Caco-2 (cell line): Measurements from ENCODE around the gene GPR162. TPM values are rescaled to one million over a fixed set of nuclear protein-coding genes. Genes with fewer than 3 reads are reported as not detected.

Experiments
- BruUV-seq: library from RNA; stranded (reverse); fragments of 400-500 nt; replicated peaks from 2 replicates; lab custom pipeline; 2021; lab: Mats Ljungman, UMichigan
- CTCF ChIA-PET: fragments of 300-600 bp; sonication (Branson Sonifier 250); formaldehyde crosslinking; loops from one replicate; lab custom pipeline; 2022; ENCODE audit warnings: antibody characterized with exemption; lab: Charles Lee
- POLR2A ChIA-PET: fragments of 300-600 bp; sonication (Branson Sonifier 250); formaldehyde crosslinking; loops from one replicate; lab custom pipeline; 2022; ENCODE audit warnings: antibody characterized with exemption; lab: Charles Lee
- DNase-seq, 2 experiments: peaks; one replicate each; pipeline versions ENCODE4 v3.0.0 to v3.0.0-alpha.2; 2020 to 2022
- H3K27me3 ChIP-seq: replicated peaks from 2 replicates; pipeline ENCODE4 v1.6.0; 2011; ENCODE audit warnings: low read length; ENCODE audit not compliant: control insufficient read depth, insufficient read depth
- H3K36me3 ChIP-seq: 2 replicates; pipeline ENCODE4 v1.5.1; 2011; ENCODE audit warnings: low read length; ENCODE audit not compliant: control insufficient read depth, insufficient read depth
- H3K4me1 ChIP-seq: fragments of 250-450 bp; sonication (Bioruptor Pico); 2 replicates; pipeline ENCODE4 v1.5.1; 2020; ENCODE audit warnings: mild to moderate bottlenecking
- H3K4me3 ChIP-seq: 2 replicates; pipeline ENCODE4 v1.5.1; 2011; ENCODE audit warnings: low read depth, mild to moderate bottlenecking, control low read depth, low read length
- H3K9me3 ChIP-seq: fragments of 250-450 bp; sonication (Bioruptor Pico); 2 replicates; pipeline ENCODE4 v1.5.1; 2020; ENCODE audit warnings: mild to moderate bottlenecking, moderate library complexity
- H3K27ac Mint-ChIP-seq: one replicate; pipeline ENCODE4 v1.8.0; 2022; ENCODE audit warnings: mixed read lengths; ENCODE audit not compliant: unreplicated experiment
- H3K27me3 Mint-ChIP-seq: one replicate; pipeline ENCODE4 v1.8.0; 2022; ENCODE audit warnings: mixed read lengths; ENCODE audit not compliant: insufficient read depth, unreplicated experiment
- H3K36me3 Mint-ChIP-seq: one replicate; pipeline ENCODE4 v1.8.0; 2022; ENCODE audit warnings: mild to moderate bottlenecking, mixed read lengths; ENCODE audit not compliant: insufficient read depth, unreplicated experiment
- H3K4me1 Mint-ChIP-seq: one replicate; pipeline ENCODE4 v1.8.0; 2022; ENCODE audit warnings: low read depth, mixed read lengths; ENCODE audit not compliant: unreplicated experiment
- H3K4me3 Mint-ChIP-seq: one replicate; pipeline ENCODE4 v1.8.0; 2022; ENCODE audit warnings: mild to moderate bottlenecking, moderate library complexity, mixed read lengths; ENCODE audit not compliant: unreplicated experiment
- H3K9me3 Mint-ChIP-seq: one replicate; pipeline ENCODE4 v1.8.0; 2022; ENCODE audit warnings: mixed read lengths; ENCODE audit not compliant: unreplicated experiment
- intact Hi-C: fragments of 100-400 bp; cut with micrococcal nuclease; formaldehyde crosslinking; loops from one replicate; pipeline ENCODE4 v1.10.0; 2022; ENCODE audit not compliant: unreplicated experiment
- total RNA-seq: library from RNA; stranded (reverse); gene quantifications from 2 replicates; pipeline ENCODE4 v1.2.3, GENCODE V29; 2022
- TF ChIP-seq, protein P1 (sequence below), 2 experiments: fragments of 200-600 bp in 1 of 2; IDR thresholded peaks; 1 replicate in 1 of 2; 2 replicates in 1 of 2; pipeline versions ENCODE4 v1.5.1 to v1.8.0; 2011 to 2022; ENCODE audit warnings: antibody characterized with exemption in 1 of 2, control low read depth in 1 of 2, inconsistent platforms in 1 of 2, low read depth in 1 of 2, low read length in 1 of 2, mild to moderate bottlenecking in 1 of 2, moderate library complexity in 1 of 2; ENCODE audit not compliant: insufficient read depth in 1 of 2, severe bottlenecking in 1 of 2, unreplicated experiment in 1 of 2

Gene GPR162
- total RNA-seq, 1 experiment from 2014 or later: 1.2 TPM

DNA sequence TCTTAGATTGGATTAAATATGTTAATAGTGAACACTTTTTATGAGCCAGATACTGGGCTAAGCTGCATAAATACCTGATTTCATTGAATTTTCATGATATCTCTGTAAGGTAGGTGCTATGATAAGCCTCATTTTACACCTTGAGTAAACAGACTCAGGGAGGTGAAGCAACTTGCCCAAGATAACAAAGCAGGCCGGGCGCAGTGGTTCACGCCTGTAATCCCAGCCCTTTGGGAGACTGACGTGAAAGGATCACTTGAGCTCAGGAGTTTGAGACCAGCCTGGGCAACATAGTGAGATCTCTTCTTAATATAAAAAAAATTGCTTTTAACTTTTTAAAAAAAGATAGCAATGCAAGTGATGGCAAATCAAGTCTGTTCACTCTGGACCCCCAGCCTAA, 20.5 kb downstream of the GPR162 start:
- TF ChIP-seq, protein P1, sequence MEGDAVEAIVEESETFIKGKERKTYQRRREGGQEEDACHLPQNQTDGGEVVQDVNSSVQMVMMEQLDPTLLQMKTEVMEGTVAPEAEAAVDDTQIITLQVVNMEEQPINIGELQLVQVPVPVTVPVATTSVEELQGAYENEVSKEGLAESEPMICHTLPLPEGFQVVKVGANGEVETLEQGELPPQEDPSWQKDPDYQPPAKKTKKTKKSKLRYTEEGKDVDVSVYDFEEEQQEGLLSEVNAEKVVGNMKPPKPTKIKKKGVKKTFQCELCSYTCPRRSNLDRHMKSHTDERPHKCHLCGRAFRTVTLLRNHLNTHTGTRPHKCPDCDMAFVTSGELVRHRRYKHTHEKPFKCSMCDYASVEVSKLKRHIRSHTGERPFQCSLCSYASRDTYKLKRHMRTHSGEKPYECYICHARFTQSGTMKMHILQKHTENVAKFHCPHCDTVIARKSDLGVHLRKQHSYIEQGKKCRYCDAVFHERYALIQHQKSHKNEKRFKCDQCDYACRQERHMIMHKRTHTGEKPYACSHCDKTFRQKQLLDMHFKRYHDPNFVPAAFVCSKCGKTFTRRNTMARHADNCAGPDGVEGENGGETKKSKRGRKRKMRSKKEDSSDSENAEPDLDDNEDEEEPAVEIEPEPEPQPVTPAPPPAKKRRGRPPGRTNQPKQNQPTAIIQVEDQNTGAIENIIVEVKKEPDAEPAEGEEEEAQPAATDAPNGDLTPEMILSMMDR (IDR thresholded peaks at IDR 0.05; ENCODE audit: insufficient read depth in 1 of 2, low read depth in 1 of 2, low read length in 1 of 2, severe bottlenecking in 1 of 2, unreplicated experiment in 1 of 2): no peak
- Mint-ChIP-seq H3K4me3 (no peak overlapping the region), H3K4me1 (peaks cover 10% of the 10 kb centered on the region), H3K27ac (no peak overlapping the region), H3K27me3 (no peaks in the 10 kb centered on the region), H3K36me3 (peaks cover 41% of the 10 kb centered on the region), H3K9me3 (no peaks in the 10 kb centered on the region)
- POLR2A ChIA-PET: interaction anchor here (5.1 kb wide), 1 partner anchor 10 kb away, joined by 28 read pairs; the partner anchor contains the start of genes CDCA3 and USP5
- Histone ChIP-seq H3K36me3 (no peaks in the 10 kb centered on the region; the same call in 1 of the 2 replicates), H3K27me3 (no peaks in the 10 kb centered on the region), H3K4me3 (no peak overlapping the region), H3K4me1 (peaks cover 18% of the 10 kb centered on the region), H3K9me3 (no peaks in the 10 kb centered on the region)
- BruUV-seq: no TSS peak
- no peak for DNase-seq
- intact Hi-C loops: no loop called here
- CTCF ChIA-PET: interaction anchor here (0.6 to 1.4 kb wide), 2 partner anchors 89 to 227 kb away, joined by 5 read pairs; partner anchors contain the start of gene MLF2

DNA sequence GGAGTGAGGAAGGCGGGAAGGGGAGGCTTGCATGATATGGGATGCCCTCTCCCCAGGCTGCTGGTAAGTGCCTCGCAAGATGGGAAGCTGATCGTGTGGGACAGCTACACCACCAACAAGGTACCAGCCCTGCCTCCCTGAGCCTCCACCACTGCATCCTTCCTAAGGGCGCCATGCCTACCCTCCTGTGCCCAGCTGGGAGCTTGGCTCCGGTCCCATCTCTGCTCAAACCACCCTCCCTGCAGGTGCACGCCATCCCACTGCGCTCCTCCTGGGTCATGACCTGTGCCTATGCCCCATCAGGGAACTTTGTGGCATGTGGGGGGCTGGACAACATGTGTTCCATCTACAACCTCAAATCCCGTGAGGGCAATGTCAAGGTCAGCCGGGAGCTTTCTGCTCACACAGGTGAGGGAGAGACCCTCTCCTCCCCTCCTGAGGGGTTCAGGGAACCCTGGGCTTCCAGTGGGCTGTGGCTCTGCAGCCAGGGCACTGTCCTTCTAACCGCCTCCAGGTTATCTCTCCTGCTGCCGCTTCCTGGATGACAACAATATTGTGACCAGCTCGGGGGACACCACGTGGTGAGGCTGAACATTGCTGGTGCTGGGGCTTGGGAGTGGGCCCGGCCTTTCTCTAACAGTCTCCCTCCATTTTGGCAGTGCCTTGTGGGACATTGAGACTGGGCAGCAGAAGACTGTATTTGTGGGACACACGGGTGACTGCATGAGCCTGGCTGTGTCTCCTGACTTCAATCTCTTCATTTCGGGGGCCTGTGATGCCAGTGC, 21.7 kb downstream of the GPR162 start:
- Histone ChIP-seq H3K9me3 (no peaks in the 10 kb centered on the region), H3K36me3 (no peaks in the 10 kb centered on the region; the same call in 1 of the 2 replicates), H3K27me3 (no peaks in the 10 kb centered on the region), H3K4me3 (no peak overlapping the region), H3K4me1 (peaks cover 18% of the 10 kb centered on the region)
- DNase-seq: peak; percentile 73 to 76
- H3K27me3 Mint-ChIP-seq: no peaks in the 10 kb centered on the region
- ChIA-PET POLR2A (interaction anchor here (0.6 to 5.1 kb wide), 2 partner anchors 9 to 26 kb away, joined by 3 to 28 read pairs; partner anchors contain the start of genes CDCA3 and USP5), CTCF (interaction anchor here (1.3 to 1.6 kb wide), 3 partner anchors 9 to 90 kb away, joined by 5 to 8 read pairs (median 5); partner anchors contain the start of genes MLF2, SPSB2 and USP5)
- H3K27ac Mint-ChIP-seq: no peak overlapping the region
- peaks cover 52% of the 10 kb centered on the region for H3K36me3 Mint-ChIP-seq
- H3K9me3 Mint-ChIP-seq: no peaks in the 10 kb centered on the region
- no TSS peak for BruUV-seq
- no peak overlapping the region for H3K4me3 Mint-ChIP-seq
- peaks cover 10% of the 10 kb centered on the region for H3K4me1 Mint-ChIP-seq
- intact Hi-C loops: no loop called here
- TF ChIP-seq, protein P1 (IDR thresholded peaks at IDR 0.05; ENCODE audit: insufficient read depth in 1 of 2, low read depth in 1 of 2, low read length in 1 of 2, severe bottlenecking in 1 of 2, unreplicated experiment in 1 of 2): peak; percentile 26 to 30

DNA sequence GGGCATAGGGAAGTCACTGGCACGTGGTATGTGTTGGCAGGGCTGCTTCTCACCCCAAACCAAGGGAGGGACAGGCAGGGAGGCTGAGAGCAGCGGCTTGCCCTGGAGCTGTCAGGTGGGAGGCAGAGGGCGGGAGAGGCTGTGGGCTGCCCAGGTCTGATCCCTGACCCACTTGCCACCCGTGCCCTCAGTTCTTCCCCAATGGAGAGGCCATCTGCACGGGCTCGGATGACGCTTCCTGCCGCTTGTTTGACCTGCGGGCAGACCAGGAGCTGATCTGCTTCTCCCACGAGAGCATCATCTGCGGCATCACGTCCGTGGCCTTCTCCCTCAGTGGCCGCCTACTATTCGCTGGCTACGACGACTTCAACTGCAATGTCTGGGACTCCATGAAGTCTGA, 23.8 kb downstream of the GPR162 start:
- H3K27me3 ChIP-seq: no peaks in the 10 kb centered on the region
- H3K4me3 ChIP-seq: no peak overlapping the region
- peaks cover 18% of the 10 kb centered on the region for H3K4me1 ChIP-seq
- H3K36me3 ChIP-seq: peaks cover 7% of the 10 kb centered on the region; the same call in 1 of the 2 replicates
- intact Hi-C loops: no loop called here
- peaks cover 17% of the 10 kb centered on the region for H3K4me1 Mint-ChIP-seq
- TF ChIP-seq, protein P1 (IDR thresholded peaks at IDR 0.05; ENCODE audit: insufficient read depth in 1 of 2, low read depth in 1 of 2, low read length in 1 of 2, severe bottlenecking in 1 of 2, unreplicated experiment in 1 of 2): no peak
- no peak overlapping the region for H3K4me3 Mint-ChIP-seq
- H3K36me3 Mint-ChIP-seq: peaks cover 63% of the 10 kb centered on the region
- DNase-seq: no peak
- H3K9me3 Mint-ChIP-seq: no peaks in the 10 kb centered on the region
- ChIA-PET POLR2A (no interaction called here), CTCF (interaction anchor here (0.6 kb wide), 2 partner anchors 10 to 114 kb away, joined by 4 to 5 read pairs; no protein-coding TSS in a partner anchor)
- no peaks in the 10 kb centered on the region for H3K9me3 ChIP-seq
- no TSS peak for BruUV-seq
- no peak overlapping the region for H3K27ac Mint-ChIP-seq
- H3K27me3 Mint-ChIP-seq: no peaks in the 10 kb centered on the region
